ENCODE measurements around the gene SLC2A14.
A peak's percentile ranks its signal among the peaks of the same experiment; 100 is the strongest.
"Not testable (repeated sequence)": the region's sequence is repeated elsewhere in the genome, so short reads cannot be mapped to it uniquely, and the experiment has no call there.

Gene SLC2A14

GRCh38 chr12:7884689-7885088 is 12.0 kb upstream of the SLC2A14 start:
- H3K27me3 ChIP-seq (ENCODE audit: insufficient read depth, poor library complexity, severe bottlenecking): no peaks in the 10 kb centered on the region
- no peak for DNase-seq (ENCODE audit: low read depth in 1 of 2, low spot score in 1 of 2)
- no peak overlapping the region for H3K27ac ChIP-seq (replicated peaks)
- peak; percentile 86 for TF ChIP-seq SPI1 (IDR thresholded peaks at IDR 0.05; ENCODE audit: borderline replicate concordance, low read depth)
- TF ChIP-seq, protein P1, sequence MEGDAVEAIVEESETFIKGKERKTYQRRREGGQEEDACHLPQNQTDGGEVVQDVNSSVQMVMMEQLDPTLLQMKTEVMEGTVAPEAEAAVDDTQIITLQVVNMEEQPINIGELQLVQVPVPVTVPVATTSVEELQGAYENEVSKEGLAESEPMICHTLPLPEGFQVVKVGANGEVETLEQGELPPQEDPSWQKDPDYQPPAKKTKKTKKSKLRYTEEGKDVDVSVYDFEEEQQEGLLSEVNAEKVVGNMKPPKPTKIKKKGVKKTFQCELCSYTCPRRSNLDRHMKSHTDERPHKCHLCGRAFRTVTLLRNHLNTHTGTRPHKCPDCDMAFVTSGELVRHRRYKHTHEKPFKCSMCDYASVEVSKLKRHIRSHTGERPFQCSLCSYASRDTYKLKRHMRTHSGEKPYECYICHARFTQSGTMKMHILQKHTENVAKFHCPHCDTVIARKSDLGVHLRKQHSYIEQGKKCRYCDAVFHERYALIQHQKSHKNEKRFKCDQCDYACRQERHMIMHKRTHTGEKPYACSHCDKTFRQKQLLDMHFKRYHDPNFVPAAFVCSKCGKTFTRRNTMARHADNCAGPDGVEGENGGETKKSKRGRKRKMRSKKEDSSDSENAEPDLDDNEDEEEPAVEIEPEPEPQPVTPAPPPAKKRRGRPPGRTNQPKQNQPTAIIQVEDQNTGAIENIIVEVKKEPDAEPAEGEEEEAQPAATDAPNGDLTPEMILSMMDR (IDR thresholded peaks at IDR 0.05; ENCODE audit: insufficient read depth, low read length): no peak
- TF ChIP-seq POLR2AphosphoS5 (IDR thresholded peaks at IDR 0.05; ENCODE audit: low read depth): no peak
- no peak overlapping the region for H3K4me3 ChIP-seq (replicated peaks; ENCODE audit: insufficient read depth, low read length)

- not testable (repeated sequence) for H3K4me3 ChIP-seq (replicated peaks; ENCODE audit: insufficient read depth, low read length); DNase-seq (ENCODE audit: low read depth in 1 of 2, low spot score in 1 of 2); H3K27ac ChIP-seq (replicated peaks); H3K27me3 ChIP-seq (ENCODE audit: insufficient read depth, poor library complexity, severe bottlenecking)
Measured at GRCh38 chr12:7881736-7882120, 9.0 kb upstream of the SLC2A14 start.

DNA sequence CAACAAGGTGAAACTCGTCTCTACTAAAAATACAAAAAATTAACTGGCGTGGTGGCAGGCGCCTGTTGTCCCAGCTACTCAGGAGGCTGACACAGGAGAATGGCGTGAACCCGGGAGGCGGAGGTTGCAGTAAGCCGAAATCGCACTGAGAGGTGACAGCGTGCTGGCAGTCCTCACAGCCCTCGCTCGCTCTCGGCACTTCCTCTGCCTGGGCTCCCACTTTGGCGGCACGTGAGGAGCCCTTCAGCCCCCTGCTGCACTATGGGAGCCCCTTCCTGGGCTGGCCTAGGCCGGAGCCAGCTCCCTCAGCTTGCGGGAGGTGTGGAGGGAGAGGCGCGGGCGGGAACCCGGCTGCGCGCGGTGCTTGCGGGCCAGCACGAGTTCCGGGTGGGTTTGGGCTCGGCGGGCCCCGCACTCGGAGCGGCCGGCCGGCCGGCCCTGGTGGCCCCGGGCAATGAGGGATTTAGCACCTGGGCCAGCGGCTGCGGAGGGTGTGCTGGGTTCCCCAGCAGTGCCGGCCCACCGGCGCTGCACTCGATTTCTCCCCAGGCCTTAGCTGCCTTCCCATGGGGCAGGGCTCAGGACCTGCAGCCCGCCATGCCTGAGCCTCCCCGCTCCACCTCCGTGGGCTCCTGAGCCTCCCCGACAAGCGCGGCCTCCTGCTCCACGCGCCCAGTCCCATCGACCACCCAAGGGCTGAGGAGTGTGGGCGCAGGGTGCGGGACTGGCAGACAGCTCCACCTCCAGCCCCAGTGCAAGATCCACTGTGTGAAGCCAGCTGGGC is 8.4 kb upstream of the SLC2A14 start:
- DNase-seq (ENCODE audit: low read depth in 1 of 2, low spot score in 1 of 2); H3K27ac ChIP-seq (replicated peaks); H3K4me3 ChIP-seq (replicated peaks; ENCODE audit: insufficient read depth, low read length): not testable (repeated sequence)

GRCh38 chr12:7879246-7879645 is 6.5 kb upstream of the SLC2A14 start:
- Histone ChIP-seq H3K27me3 (ENCODE audit: insufficient read depth, poor library complexity, severe bottlenecking) (no peaks in the 10 kb centered on the region), H3K4me3 (replicated peaks; ENCODE audit: insufficient read depth, low read length) (no peak overlapping the region), H3K27ac (replicated peaks) (no peak overlapping the region)
- TF ChIP-seq, protein P1 (IDR thresholded peaks at IDR 0.05; ENCODE audit: insufficient read depth, low read length): no peak
- TF ChIP-seq SPI1 (IDR thresholded peaks at IDR 0.05; ENCODE audit: borderline replicate concordance, low read depth): no peak
- TF ChIP-seq, protein P2, sequence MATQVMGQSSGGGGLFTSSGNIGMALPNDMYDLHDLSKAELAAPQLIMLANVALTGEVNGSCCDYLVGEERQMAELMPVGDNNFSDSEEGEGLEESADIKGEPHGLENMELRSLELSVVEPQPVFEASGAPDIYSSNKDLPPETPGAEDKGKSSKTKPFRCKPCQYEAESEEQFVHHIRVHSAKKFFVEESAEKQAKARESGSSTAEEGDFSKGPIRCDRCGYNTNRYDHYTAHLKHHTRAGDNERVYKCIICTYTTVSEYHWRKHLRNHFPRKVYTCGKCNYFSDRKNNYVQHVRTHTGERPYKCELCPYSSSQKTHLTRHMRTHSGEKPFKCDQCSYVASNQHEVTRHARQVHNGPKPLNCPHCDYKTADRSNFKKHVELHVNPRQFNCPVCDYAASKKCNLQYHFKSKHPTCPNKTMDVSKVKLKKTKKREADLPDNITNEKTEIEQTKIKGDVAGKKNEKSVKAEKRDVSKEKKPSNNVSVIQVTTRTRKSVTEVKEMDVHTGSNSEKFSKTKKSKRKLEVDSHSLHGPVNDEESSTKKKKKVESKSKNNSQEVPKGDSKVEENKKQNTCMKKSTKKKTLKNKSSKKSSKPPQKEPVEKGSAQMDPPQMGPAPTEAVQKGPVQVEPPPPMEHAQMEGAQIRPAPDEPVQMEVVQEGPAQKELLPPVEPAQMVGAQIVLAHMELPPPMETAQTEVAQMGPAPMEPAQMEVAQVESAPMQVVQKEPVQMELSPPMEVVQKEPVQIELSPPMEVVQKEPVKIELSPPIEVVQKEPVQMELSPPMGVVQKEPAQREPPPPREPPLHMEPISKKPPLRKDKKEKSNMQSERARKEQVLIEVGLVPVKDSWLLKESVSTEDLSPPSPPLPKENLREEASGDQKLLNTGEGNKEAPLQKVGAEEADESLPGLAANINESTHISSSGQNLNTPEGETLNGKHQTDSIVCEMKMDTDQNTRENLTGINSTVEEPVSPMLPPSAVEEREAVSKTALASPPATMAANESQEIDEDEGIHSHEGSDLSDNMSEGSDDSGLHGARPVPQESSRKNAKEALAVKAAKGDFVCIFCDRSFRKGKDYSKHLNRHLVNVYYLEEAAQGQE (IDR thresholded peaks at IDR 0.05; ENCODE audit: insufficient replicate concordance, low read depth): no peak
- no peak for TF ChIP-seq POLR2AphosphoS5 (IDR thresholded peaks at IDR 0.05; ENCODE audit: low read depth)
- TF ChIP-seq GABPA (IDR thresholded peaks at IDR 0.05; ENCODE audit: low read depth): no peak
- no peak for DNase-seq (ENCODE audit: low read depth in 1 of 2, low spot score in 1 of 2)

More for the DNA sequence above, 8.4 kb upstream of the SLC2A14 start:
- H3K27me3 ChIP-seq (ENCODE audit: insufficient read depth, poor library complexity, severe bottlenecking): not testable (repeated sequence)

- Histone ChIP-seq H3K27ac (replicated peaks) (no peak overlapping the region), H3K27me3 (ENCODE audit: insufficient read depth, poor library complexity, severe bottlenecking) (peaks cover 8% of the 10 kb centered on the region), H3K4me3 (replicated peaks; ENCODE audit: insufficient read depth, low read length) (no peak overlapping the region)
- DNase-seq (ENCODE audit: low read depth in 1 of 2, low spot score in 1 of 2): no peak
- TF ChIP-seq SPI1 (IDR thresholded peaks at IDR 0.05; ENCODE audit: borderline replicate concordance, low read depth): no peak
- TF ChIP-seq GABPA (IDR thresholded peaks at IDR 0.05; ENCODE audit: low read depth): no peak
- TF ChIP-seq, protein P1 (IDR thresholded peaks at IDR 0.05; ENCODE audit: insufficient read depth, low read length): no peak
- TF ChIP-seq, protein P2 (IDR thresholded peaks at IDR 0.05; ENCODE audit: insufficient replicate concordance, low read depth): no peak
- TF ChIP-seq POLR2AphosphoS5 (IDR thresholded peaks at IDR 0.05; ENCODE audit: low read depth): no peak
Measured at GRCh38 chr12:7877420-7877819, 4.7 kb upstream of the SLC2A14 start.
